Lower leg skin (tissue), 3 donors: Measurements from ENCODE around the gene LSM14B.

Experiments
- POLR2A ChIP-seq, 2 donors: fragments of 450-650 bp; IDR thresholded peaks; one replicate each; pipeline ENCODE4 v1.6.1; 2016 to 2017; ENCODE audit warnings: antibody characterized with exemption in 2 of 2, mild to moderate bottlenecking in 1 of 2, moderate library complexity in 1 of 2
- TF ChIP-seq, protein P1 (sequence below), 3 donors: fragments of 450-650 bp; IDR thresholded peaks; one replicate each; pipeline ENCODE4 v1.5.1; 2016; ENCODE audit warnings: antibody characterized with exemption in 3 of 3, mild to moderate bottlenecking in 3 of 3, moderate library complexity in 2 of 3

DNA sequence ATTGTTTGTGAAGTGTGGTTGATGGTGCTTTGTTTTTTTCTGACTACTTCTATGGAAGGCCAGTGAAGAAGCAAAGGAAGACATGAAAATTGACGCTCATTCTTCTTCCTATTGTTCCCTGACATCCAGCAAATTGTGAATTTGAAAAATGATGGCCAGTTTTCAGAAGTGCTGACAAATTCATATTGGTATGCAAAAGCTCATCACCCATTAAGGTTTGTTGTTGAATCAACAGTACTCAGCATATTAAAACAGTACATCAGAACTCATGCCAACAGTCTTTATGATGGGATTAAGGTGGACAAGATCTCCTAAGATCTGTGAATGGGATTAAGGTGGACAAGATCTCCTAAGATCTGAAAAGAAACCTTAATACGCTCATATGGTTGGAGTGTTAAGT, 59.5 kb downstream of the LSM14B start:
- TF ChIP-seq, protein P1, sequence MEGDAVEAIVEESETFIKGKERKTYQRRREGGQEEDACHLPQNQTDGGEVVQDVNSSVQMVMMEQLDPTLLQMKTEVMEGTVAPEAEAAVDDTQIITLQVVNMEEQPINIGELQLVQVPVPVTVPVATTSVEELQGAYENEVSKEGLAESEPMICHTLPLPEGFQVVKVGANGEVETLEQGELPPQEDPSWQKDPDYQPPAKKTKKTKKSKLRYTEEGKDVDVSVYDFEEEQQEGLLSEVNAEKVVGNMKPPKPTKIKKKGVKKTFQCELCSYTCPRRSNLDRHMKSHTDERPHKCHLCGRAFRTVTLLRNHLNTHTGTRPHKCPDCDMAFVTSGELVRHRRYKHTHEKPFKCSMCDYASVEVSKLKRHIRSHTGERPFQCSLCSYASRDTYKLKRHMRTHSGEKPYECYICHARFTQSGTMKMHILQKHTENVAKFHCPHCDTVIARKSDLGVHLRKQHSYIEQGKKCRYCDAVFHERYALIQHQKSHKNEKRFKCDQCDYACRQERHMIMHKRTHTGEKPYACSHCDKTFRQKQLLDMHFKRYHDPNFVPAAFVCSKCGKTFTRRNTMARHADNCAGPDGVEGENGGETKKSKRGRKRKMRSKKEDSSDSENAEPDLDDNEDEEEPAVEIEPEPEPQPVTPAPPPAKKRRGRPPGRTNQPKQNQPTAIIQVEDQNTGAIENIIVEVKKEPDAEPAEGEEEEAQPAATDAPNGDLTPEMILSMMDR (IDR thresholded peaks at IDR 0.05), result no peak
- no peak for TF ChIP-seq POLR2A (IDR thresholded peaks at IDR 0.05)
